ENCODE results near the gene TDG. TPM values are rescaled to one million over a fixed set of nuclear protein-coding genes. Genes with fewer than 3 reads are reported as not detected.

TDG gene
- total and polyA plus RNA-seq, 10 of the 15 experiments (the other 5 are each of a cell fraction or from before 2014, with no cell fraction given), result 29.7 to 68.8 (median 51.2) TPM

- 0 out of 2 replicates have a peak, but pooled peaks have one; percentile 48 for TF ChIP-seq RAD51 (IDR thresholded peaks at IDR 0.05)
- TF ChIP-seq ZNF592 (IDR thresholded peaks at IDR 0.05), result no peak
- no peak for TF ChIP-seq SKIL (IDR thresholded peaks at IDR 0.05; ENCODE audit: low read depth, poor library complexity, severe bottlenecking)
- no peak for TF ChIP-seq BACH1 (IDR thresholded peaks at IDR 0.05; ENCODE audit: borderline replicate concordance)
- no peak for TF ChIP-seq MYC (IDR thresholded peaks at IDR 0.05; ENCODE audit: insufficient read depth, insufficient read length, insufficient replicate concordance, low read length, severe bottlenecking)
- TF ChIP-seq EP300 (IDR thresholded peaks at IDR 0.05; ENCODE audit: borderline replicate concordance in 1 of 2, control insufficient read depth in 1 of 2, low read depth in 2 of 2, low read length in 2 of 2), result no peak
- no peak for TF ChIP-seq SPI1 (IDR thresholded peaks at IDR 0.05; ENCODE audit: borderline replicate concordance, insufficient read depth, low read depth, low read length)
- TF ChIP-seq ZNF687 (IDR thresholded peaks at IDR 0.05), result no peak
- TF ChIP-seq ZNF217 (IDR thresholded peaks at IDR 0.05), result no peak
- no peak for TF ChIP-seq ZNF274 (IDR thresholded peaks at IDR 0.05; ENCODE audit: insufficient read depth, insufficient read length)
- no peak for TF ChIP-seq BRCA1 (IDR thresholded peaks at IDR 0.05; ENCODE audit: low read depth, low read length)
- TF ChIP-seq POLR2A (IDR thresholded peaks at IDR 0.05; ENCODE audit: low read depth, low read length), result no peak
- TF ChIP-seq BMI1 (IDR thresholded peaks at IDR 0.05; ENCODE audit: borderline replicate concordance), result no peak
Observed at GRCh38 chr12:103964805-103965204, 867 bp upstream of the TDG start (continued).

All from GM12878 (cell line).